Vagina (tissue), 2 donors: ENCODE data around the gene MYPN. TPM values are rescaled to one million over a fixed set of nuclear protein-coding genes. Genes with fewer than 3 reads are reported as not detected.

Experiments
- DNase-seq, 2 donors: peaks; one replicate each; pipeline ENCODE4 v3.0.0-alpha.2; 2017; ENCODE audit errors: extremely low spot score in 2 of 2
- H3K27ac ChIP-seq: fragments of 200-600 bp; sonication (generic); one replicate; pipeline ENCODE4 v1.5.1; 2019
- H3K27me3 ChIP-seq: fragments of 200-600 bp; sonication (generic); one replicate; pipeline ENCODE4 v1.5.1; 2019
- H3K36me3 ChIP-seq, 2 donors: fragments of 200-600 bp; sonication (generic); one replicate each; pipeline ENCODE4 v1.5.1; 2017 to 2019
- H3K4me1 ChIP-seq: fragments of 200-600 bp; sonication (generic); one replicate; pipeline ENCODE4 v1.5.1; 2019
- H3K4me3 ChIP-seq, 2 donors: fragments of 200-600 bp; sonication (generic); 1 replicate in 1 of 2; 2 replicates in 1 of 2; pipeline ENCODE4 v1.5.1; 2016 to 2019
- H3K9me3 ChIP-seq: fragments of 200-600 bp; sonication (generic); one replicate; pipeline ENCODE4 v1.5.1; 2019
- CTCF ChIP-seq, 3 experiments: fragments of 450-650 bp in 2 of 3; fragments of 200-600 bp in 1 of 3; sonication (generic) in 1 of 3; IDR thresholded peaks; one replicate each; pipeline ENCODE4 v1.5.1; 2017 to 2019; ENCODE audit warnings: antibody characterized with exemption in 3 of 3, mild to moderate bottlenecking in 2 of 3, moderate library complexity in 2 of 3
- POLR2A ChIP-seq, 2 donors: fragments of 450-650 bp; IDR thresholded peaks; one replicate each; pipeline ENCODE4 v1.6.1; 2017; ENCODE audit warnings: antibody characterized with exemption in 2 of 2, mild to moderate bottlenecking in 2 of 2, moderate library complexity in 2 of 2
- POLR2AphosphoS5 ChIP-seq, 2 donors: sonication (generic); formaldehyde crosslinking; IDR thresholded peaks; one replicate each; pipeline ENCODE4 v1.9.0; 2017; ENCODE audit warnings: antibody characterized with exemption in 2 of 2, mild to moderate bottlenecking in 2 of 2, low read depth in 1 of 2; ENCODE audit not compliant: insufficient read depth in 1 of 2
- intact Hi-C: fragments of 100-400 bp; cut with DNase I; formaldehyde crosslinking; loops from one replicate; pipeline ENCODE4 v1.15.1; 2023
- total RNA-seq: library from RNA; depleted of rRNA; stranded (reverse); fragments of >200 nt; gene quantifications from one replicate; pipeline ENCODE4 v1.2.3, GENCODE V29; 2016

MYPN gene
- total RNA-seq, 1 donor from 2014 or later = not detected

- Histone ChIP-seq H3K9me3 (no peaks in the 10 kb centered on the region), H3K27ac (no peak overlapping the region), H3K4me1 (no peaks in the 10 kb centered on the region), H3K36me3 (no peaks in the 10 kb centered on the region), H3K4me3 (no peak overlapping the region), H3K27me3 (no peaks in the 10 kb centered on the region)
- intact Hi-C loops = no loop called here
- no peak for TF ChIP-seq POLR2AphosphoS5 (IDR thresholded peaks at IDR 0.05; ENCODE audit: insufficient read depth in 1 of 2, low read depth in 1 of 2)
- no peak for TF ChIP-seq POLR2A (IDR thresholded peaks at IDR 0.05)
- no peak for DNase-seq
Measured at GRCh38 chr10:68084469-68084868, 24.8 kb upstream of the MYPN start.

- H3K27ac ChIP-seq = no peak overlapping the region
- TF ChIP-seq POLR2A (IDR thresholded peaks at IDR 0.05) (no peak), POLR2AphosphoS5 (IDR thresholded peaks at IDR 0.05; ENCODE audit: insufficient read depth in 1 of 2, low read depth in 1 of 2) (no peak), CTCF (IDR thresholded peaks at IDR 0.05) (no peak)
- no peaks in the 10 kb centered on the region for H3K9me3 ChIP-seq
- H3K36me3 ChIP-seq = no peaks in the 10 kb centered on the region
- intact Hi-C loops = no loop called here
- H3K27me3 ChIP-seq = no peaks in the 10 kb centered on the region
- no peak overlapping the region for H3K4me3 ChIP-seq
- H3K4me1 ChIP-seq = no peaks in the 10 kb centered on the region
- no peak for DNase-seq
Measured at GRCh38 chr10:68086011-68086410, 23.3 kb upstream of the MYPN start.

GRCh38 chr10:68086910-68087684, 22.2 kb upstream of the MYPN start:
- no peaks in the 10 kb centered on the region for H3K9me3 ChIP-seq
- no peak overlapping the region for H3K4me3 ChIP-seq
- no peaks in the 10 kb centered on the region for H3K4me1 ChIP-seq
- H3K36me3 ChIP-seq = no peaks in the 10 kb centered on the region
- H3K27me3 ChIP-seq = no peaks in the 10 kb centered on the region
- intact Hi-C loops = no loop called here
- no peak overlapping the region for H3K27ac ChIP-seq
- TF ChIP-seq CTCF (IDR thresholded peaks at IDR 0.05) = no peak
- no peak for TF ChIP-seq POLR2A (IDR thresholded peaks at IDR 0.05)
- TF ChIP-seq POLR2AphosphoS5 (IDR thresholded peaks at IDR 0.05; ENCODE audit: insufficient read depth in 1 of 2, low read depth in 1 of 2) = no peak
- DNase-seq = no peak

- intact Hi-C loops = no loop called here
- Histone ChIP-seq H3K27ac (no peak overlapping the region), H3K9me3 (no peaks in the 10 kb centered on the region), H3K36me3 (no peaks in the 10 kb centered on the region), H3K27me3 (no peaks in the 10 kb centered on the region), H3K4me3 (no peak overlapping the region), H3K4me1 (no peaks in the 10 kb centered on the region)
- TF ChIP-seq POLR2AphosphoS5 (IDR thresholded peaks at IDR 0.05; ENCODE audit: insufficient read depth in 1 of 2, low read depth in 1 of 2) = no peak
- no peak for TF ChIP-seq CTCF (IDR thresholded peaks at IDR 0.05)
- DNase-seq = no peak
Measured at GRCh38 chr10:68087685-68088401, 21.4 kb upstream of the MYPN start.

GRCh38 chr10:68088740-68089139, 20.5 kb upstream of the MYPN start:
- H3K36me3 ChIP-seq = no peaks in the 10 kb centered on the region
- no peak for TF ChIP-seq POLR2A (IDR thresholded peaks at IDR 0.05)
- TF ChIP-seq POLR2AphosphoS5 (IDR thresholded peaks at IDR 0.05; ENCODE audit: insufficient read depth in 1 of 2, low read depth in 1 of 2) = no peak
- TF ChIP-seq CTCF (IDR thresholded peaks at IDR 0.05) = no peak
- H3K27me3 ChIP-seq = no peaks in the 10 kb centered on the region
- H3K4me1 ChIP-seq = no peaks in the 10 kb centered on the region
- H3K4me3 ChIP-seq = no peak overlapping the region
- DNase-seq = no peak
- intact Hi-C loops = no loop called here
- H3K27ac ChIP-seq = no peak overlapping the region
- H3K9me3 ChIP-seq = no peaks in the 10 kb centered on the region
